Thoracic aorta (tissue), 2 donors: Measurements from ENCODE around the gene DOK5. TPM values are rescaled to one million over a fixed set of nuclear protein-coding genes. Genes with fewer than 3 reads are reported as not detected.

Experiments
- ATAC-seq: fragments of 150-250 bp; one replicate; pipeline ENCODE4 v1.8.0; 2017; ENCODE audit warnings: low read depth; ENCODE audit not compliant: insufficient number of reproducible peaks, low FRiP score
- DNase-seq: peaks from one replicate; pipeline ENCODE4 v3.0.0-alpha.2; 2020; ENCODE audit warnings: low spot score
- H3K27ac ChIP-seq, 2 donors: fragments of 200-600 bp; sonication (generic); 1 replicate in 1 of 2; 2 replicates in 1 of 2; pipeline ENCODE4 v1.5.1; 2016; ENCODE audit warnings: mild to moderate bottlenecking in 2 of 2, moderate library complexity in 2 of 2
- H3K27me3 ChIP-seq: fragments of 200-600 bp; sonication (generic); replicated peaks from 2 replicates; pipeline ENCODE4 v1.6.0; 2016; ENCODE audit warnings: mild to moderate bottlenecking; ENCODE audit not compliant: insufficient read depth
- H3K36me3 ChIP-seq: fragments of 200-600 bp; sonication (generic); one replicate; pipeline ENCODE4 v1.5.1; 2016
- H3K4me1 ChIP-seq, 2 donors: fragments of 200-600 bp; sonication (generic); 1 replicate in 1 of 2; 2 replicates in 1 of 2; pipeline versions ENCODE4 v1.5.1 to v1.6.0; 2016; ENCODE audit warnings: low read depth in 2 of 2, mild to moderate bottlenecking in 1 of 2; ENCODE audit not compliant: control insufficient read depth in 1 of 2
- H3K4me3 ChIP-seq: fragments of 200-600 bp; sonication (generic); 2 replicates; pipeline ENCODE4 v1.5.1; 2016; ENCODE audit warnings: mild to moderate bottlenecking
- H3K9me3 ChIP-seq: fragments of 200-600 bp; sonication (generic); 2 replicates; pipeline ENCODE4 v1.5.1; 2016
- CTCF ChIP-seq: fragments of 200-600 bp; sonication (generic); IDR thresholded peaks from one replicate; pipeline ENCODE4 v1.5.1; 2019; ENCODE audit warnings: antibody characterized with exemption
- total RNA-seq, 2 donors: library from RNA; depleted of rRNA; stranded (reverse); fragments of >200 nt; gene quantifications; one replicate each; pipeline versions ENCODE4 v1.1.0 to v1.2.3, GENCODE V29; 2016

DOK5 gene
- total RNA-seq, 2 donors from 2014 or later, result 8.3 to 21.7 TPM

- Histone ChIP-seq H3K9me3 (no peaks in the 10 kb centered on the region), H3K4me1 (no peaks in the 10 kb centered on the region), H3K36me3 (no peaks in the 10 kb centered on the region), H3K27me3 (no peaks in the 10 kb centered on the region), H3K4me3 (no peak overlapping the region), H3K27ac (no peak overlapping the region)
- peak; percentile 33 for TF ChIP-seq CTCF
- no peak for DNase-seq
- ATAC-seq, result no peak
These were observed 193.1 kb downstream of the DOK5 start for GRCh38 chr20:54668271-54669039.

GRCh38 chr20:54669040-54669363 is 193.6 kb downstream of the DOK5 start:
- H3K4me1 ChIP-seq, result no peaks in the 10 kb centered on the region
- ATAC-seq (no peak), DNase-seq (no peak)
- no peaks in the 10 kb centered on the region for H3K27me3 ChIP-seq
- no peak overlapping the region for H3K4me3 ChIP-seq
- H3K27ac ChIP-seq, result no peak overlapping the region
- no peaks in the 10 kb centered on the region for H3K9me3 ChIP-seq
- no peak for TF ChIP-seq CTCF
- H3K36me3 ChIP-seq, result no peaks in the 10 kb centered on the region

- Histone ChIP-seq H3K9me3 (no peaks in the 10 kb centered on the region), H3K4me1 (no peaks in the 10 kb centered on the region), H3K36me3 (no peaks in the 10 kb centered on the region), H3K27ac (no peak overlapping the region), H3K27me3 (no peaks in the 10 kb centered on the region), H3K4me3 (no peak overlapping the region)
- ATAC-seq (no peak), DNase-seq (no peak)
- TF ChIP-seq CTCF, result no peak
These were observed 202.9 kb downstream of the DOK5 start for GRCh38 chr20:54678253-54678652.

- DNase-seq, result no peak
These were observed 205.0 kb downstream of the DOK5 start for GRCh38 chr20:54680439-54680838.

More at GRCh38 chr20:54680439-54680838, 205.0 kb downstream of the DOK5 start:
- Histone ChIP-seq H3K4me1 (no peaks in the 10 kb centered on the region), H3K36me3 (no peaks in the 10 kb centered on the region), H3K27ac (no peak overlapping the region), H3K4me3 (no peak overlapping the region), H3K9me3 (no peaks in the 10 kb centered on the region), H3K27me3 (no peaks in the 10 kb centered on the region)
- ATAC-seq, result no peak
- no peak for TF ChIP-seq CTCF
